H9 (cell line): Measurements from ENCODE around the gene GGT6. TPM values are rescaled to one million over a fixed set of nuclear protein-coding genes. Genes with fewer than 3 reads are reported as not detected.

Source experiments
- DNase-seq: peaks from one replicate; pipeline ENCODE4 v3.0.0-alpha.2; 2017
- H2AFZ ChIP-seq: one replicate; pipeline ENCODE4 v1.6.1; 2013; ENCODE audit warnings: mild to moderate bottlenecking, low read length, control low read depth, moderate library complexity
- H2AK5ac ChIP-seq: 2 replicates; pipeline ENCODE4 v1.6.1; 2013; ENCODE audit warnings: low read length, control low read depth, mixed read lengths; ENCODE audit not compliant: insufficient read length
- H2BK120ac ChIP-seq: one replicate; pipeline ENCODE4 v1.6.1; 2013; ENCODE audit warnings: low read depth, mild to moderate bottlenecking, low read length, control low read depth, inconsistent platforms; ENCODE audit not compliant: poor library complexity, severe bottlenecking
- H2BK12ac ChIP-seq: 2 replicates; pipeline ENCODE4 v1.6.1; 2013; ENCODE audit warnings: low read length, control low read depth, mixed read lengths, low read depth; ENCODE audit not compliant: insufficient read length
- H2BK15ac ChIP-seq: 2 replicates; pipeline ENCODE4 v1.6.1; 2013; ENCODE audit warnings: low read depth, low read length, control low read depth
- H2BK20ac ChIP-seq: one replicate; pipeline ENCODE4 v1.6.1; 2013; ENCODE audit warnings: low read depth, mild to moderate bottlenecking, low read length, control low read depth, inconsistent platforms; ENCODE audit not compliant: poor library complexity, severe bottlenecking
- H2BK5ac ChIP-seq: 2 replicates; pipeline ENCODE4 v1.6.1; 2013; ENCODE audit warnings: low read length, control low read depth, mixed read lengths; ENCODE audit not compliant: insufficient read length
- H3K14ac ChIP-seq: 2 replicates; pipeline ENCODE4 v1.6.1; 2013; ENCODE audit warnings: low read length, control low read depth; ENCODE audit not compliant: insufficient read depth
- H3K18ac ChIP-seq: 2 replicates; pipeline ENCODE4 v1.6.1; 2013; ENCODE audit warnings: low read depth, mild to moderate bottlenecking, mixed read lengths, low read length, control low read depth; ENCODE audit not compliant: insufficient read length
- H3K23ac ChIP-seq: 2 replicates; pipeline ENCODE4 v1.6.1; 2013; ENCODE audit warnings: low read length, control low read depth, mixed read lengths, low read depth; ENCODE audit not compliant: insufficient read length
- H3K23me2 ChIP-seq: 2 replicates; pipeline ENCODE4 v1.6.1; 2013; ENCODE audit warnings: low read depth, mild to moderate bottlenecking, mixed read lengths, low read length, control low read depth; ENCODE audit not compliant: insufficient read length, poor library complexity, severe bottlenecking
- H3K27ac ChIP-seq: 2 replicates; pipeline ENCODE4 v1.5.1; 2013; ENCODE audit warnings: low read length, control low read depth, mixed read lengths, low read depth; ENCODE audit not compliant: insufficient read length
- H3K27me3 ChIP-seq: 2 replicates; pipeline ENCODE4 v1.6.1; 2013; ENCODE audit warnings: low read length, control low read depth, inconsistent platforms; ENCODE audit not compliant: insufficient read depth
- H3K4ac ChIP-seq: 2 replicates; pipeline ENCODE4 v1.6.1; 2013; ENCODE audit warnings: low read depth, mild to moderate bottlenecking, control low read depth, inconsistent platforms, low read length, moderate library complexity
- H3K4me1 ChIP-seq: 2 replicates; pipeline ENCODE4 v1.6.1; 2013; ENCODE audit warnings: low read length, control low read depth, inconsistent platforms; ENCODE audit not compliant: insufficient read depth
- H3K4me2 ChIP-seq: 2 replicates; pipeline ENCODE4 v1.6.1; 2013; ENCODE audit warnings: low read length, control low read depth, mixed read lengths; ENCODE audit not compliant: insufficient read length, insufficient read depth
- H3K56ac ChIP-seq: 2 replicates; pipeline ENCODE4 v1.6.1; 2013; ENCODE audit warnings: low read depth, mild to moderate bottlenecking, mixed read lengths, low read length, control low read depth; ENCODE audit not compliant: insufficient read length
- H3K79me1 ChIP-seq: 2 replicates; pipeline ENCODE4 v1.6.1; 2013; ENCODE audit warnings: low read depth, mild to moderate bottlenecking, moderate library complexity, low read length, control low read depth, inconsistent platforms; ENCODE audit not compliant: insufficient read depth, poor library complexity, severe bottlenecking
- H3K79me2 ChIP-seq: 2 replicates; pipeline ENCODE4 v1.6.1; 2013; ENCODE audit warnings: low read length, control low read depth, inconsistent platforms; ENCODE audit not compliant: insufficient read depth
- H3K9ac ChIP-seq: 2 replicates; pipeline ENCODE4 v1.6.1; 2013; ENCODE audit warnings: low read length, control low read depth, mixed read lengths; ENCODE audit not compliant: insufficient read length; ENCODE audit errors: extremely low read depth
- H3K9me3 ChIP-seq: one replicate; pipeline ENCODE4 v1.6.1; 2013; ENCODE audit warnings: low read depth, low read length, inconsistent platforms; ENCODE audit not compliant: control insufficient read depth
- H3T11ph ChIP-seq: one replicate; pipeline ENCODE4 v1.6.1; 2013; ENCODE audit warnings: mild to moderate bottlenecking, low read length, control low read depth, inconsistent platforms
- H4K20me1 ChIP-seq: one replicate; pipeline ENCODE4 v1.6.1; 2013; ENCODE audit not compliant: control insufficient read depth, insufficient read length, insufficient read depth
- H4K5ac ChIP-seq: 2 replicates; pipeline ENCODE4 v1.6.1; 2013; ENCODE audit warnings: low read depth, mild to moderate bottlenecking, mixed read lengths, low read length, control low read depth; ENCODE audit not compliant: insufficient read length
- H4K8ac ChIP-seq: replicated peaks from 2 replicates; pipeline ENCODE4 v1.6.1; 2013; ENCODE audit warnings: low read length, control low read depth, mixed read lengths, low read depth; ENCODE audit not compliant: insufficient read length
- H4K91ac ChIP-seq: 2 replicates; pipeline ENCODE4 v1.6.1; 2013; ENCODE audit warnings: low read depth, mild to moderate bottlenecking, moderate library complexity, mixed read lengths, low read length, control low read depth; ENCODE audit not compliant: insufficient read length
- H3K27ac Mint-ChIP-seq, 3 experiments: 2 replicates in 2 of 3; 3 replicates in 1 of 3; pipeline ENCODE4 v1.8.0; 2020 to 2021; ENCODE audit warnings: mixed read lengths in 3 of 3, mild to moderate bottlenecking in 1 of 3, moderate library complexity in 1 of 3
- H3K27me3 Mint-ChIP-seq: 2 replicates; pipeline ENCODE4 v1.8.0; 2021; ENCODE audit warnings: low read depth, mild to moderate bottlenecking, moderate library complexity, mixed read lengths
- H3K36me3 Mint-ChIP-seq, 3 experiments: 2 replicates in 2 of 3; 3 replicates in 1 of 3; pipeline ENCODE4 v1.8.0; 2020 to 2021; ENCODE audit warnings: low read depth in 3 of 3, mixed read lengths in 3 of 3; ENCODE audit not compliant: insufficient read depth in 1 of 3
- H3K4me1 Mint-ChIP-seq, 2 experiments: 2 replicates each; pipeline ENCODE4 v1.8.0; 2020; ENCODE audit warnings: mixed read lengths in 2 of 2
- H3K4me3 Mint-ChIP-seq, 2 experiments: 2 replicates in 1 of 2; 3 replicates in 1 of 2; pipeline ENCODE4 v1.8.0; 2020 to 2021; ENCODE audit warnings: mild to moderate bottlenecking in 2 of 2, mixed read lengths in 2 of 2, moderate library complexity in 1 of 2
- H3K9me3 Mint-ChIP-seq, 2 experiments: 2 replicates in 1 of 2; 3 replicates in 1 of 2; pipeline ENCODE4 v1.8.0; 2020; ENCODE audit warnings: mild to moderate bottlenecking in 2 of 2, mixed read lengths in 2 of 2, moderate library complexity in 1 of 2
- CTCF ChIP-seq: fragments of 200-600 bp; sonication (generic); conservative IDR thresholded peaks from 3 replicates; pipeline ENCODE4 v1.8.0; 2021; ENCODE audit warnings: antibody characterized with exemption, mild to moderate bottlenecking
- WGBS: extraction: QIAGEN DNeasy Blood & Tissue Kit; methylation state at CpG from one replicate; pipeline ENCODE4 v1.1.7; 2013; ENCODE audit warnings: missing lambda C conversion rate, low lambda C conversion rate, mixed read lengths; ENCODE audit not compliant: insufficient read length; ENCODE audit errors: extremely low coverage; 5-methylcytosine and 5-hydroxymethylcytosine counted together
- total RNA-seq: library from RNA; stranded (reverse); gene quantifications from 2 replicates; pipeline ENCODE4 v1.2.1, GENCODE V29; 2021

The GGT6 gene
- total RNA-seq, 1 experiment from 2014 or later: 0.17 TPM

- Histone ChIP-seq H3K23ac (no peak overlapping the region), H3K27ac (no peak overlapping the region), H2AFZ (no peak overlapping the region), H2BK120ac (no peak overlapping the region), H4K8ac (no peak overlapping the region), H3K9ac (no peak overlapping the region), H3K79me2 (no peaks in the 10 kb centered on the region), H3K23me2 (no peaks in the 10 kb centered on the region), H3K9me3 (no peaks in the 10 kb centered on the region), H2BK15ac (no peak overlapping the region), H2BK20ac (no peak overlapping the region), H3K18ac (no peak overlapping the region), H3K27me3 (no peaks in the 10 kb centered on the region), H3K56ac (no peak overlapping the region), H3T11ph (no peak overlapping the region), H2BK12ac (no peak overlapping the region), H3K4me1 (peaks cover 5% of the 10 kb centered on the region; the same call in 1 of the 2 replicates), H3K79me1 (no peaks in the 10 kb centered on the region), H3K4ac (no peak overlapping the region), H3K4me2 (no peak overlapping the region), H4K20me1 (no peaks in the 10 kb centered on the region), H4K91ac (no peak overlapping the region), H2BK5ac (no peak overlapping the region), H3K14ac (no peak overlapping the region), H4K5ac (no peak overlapping the region), H2AK5ac (no peak overlapping the region)
- Mint-ChIP-seq H3K9me3 (peaks cover 0 to 2% of the 10 kb centered on the region in 2 experiments; a peak in 3 of 5 replicates), H3K4me1 (peaks cover 30 to 53% of the 10 kb centered on the region in 2 experiments), H3K27me3 (peaks cover 2% of the 10 kb centered on the region), H3K4me3 (no peak overlapping the region), H3K36me3 (peaks cover 0 to 5% (median 0%) of the 10 kb centered on the region in 3 experiments; a peak in 1 of 7 replicates), H3K27ac (no peak overlapping the region)
- no peak for DNase-seq
- WGBS: no CpG with 5 or more reads among the region's 4 CpGs
- TF ChIP-seq CTCF: no peak
These were observed 12.7 kb upstream of the GGT6 start for GRCh38 chr17:4573115-4573514.
